ENCODE results near the gene TGDS. TPM values are rescaled to one million over a fixed set of nuclear protein-coding genes. Genes with fewer than 3 reads are reported as not detected.

The TGDS gene
- total and polyA plus RNA-seq, 2 of the 8 experiments (the other 6 are each of a cell fraction or from before 2014, with no cell fraction given), result 11.6 to 11.8 TPM

GRCh38 chr13:94524407-94524806, 71.5 kb downstream of the TGDS start:
- H3K23me2 ChIP-seq (ENCODE audit: low read depth, low read length), result no peaks in the 10 kb centered on the region
- POLR2A ChIA-PET (ENCODE audit: partially characterized antibody), result interaction anchor here (0.7 to 1.0 kb wide), 2 partner anchors 18 to 25 kb away, joined by 3 read pairs; no protein-coding TSS in a partner anchor
- no peak overlapping the region for H3K56ac ChIP-seq (replicated peaks; ENCODE audit: insufficient read length, low read depth, low read length)
- no peak overlapping the region for H3K9ac ChIP-seq (replicated peaks in 1 of 4; ENCODE audit: extremely low read depth in 1 of 4, low read depth in 3 of 4, low read length in 3 of 4)
- H2BK5ac ChIP-seq (ENCODE audit: low read depth, low read length), result no peak overlapping the region
- H3K79me2 ChIP-seq (ENCODE audit: control insufficient read depth in 1 of 2, insufficient read depth in 2 of 2, low read length in 2 of 2), result no peaks in the 10 kb centered on the region
- H2BK20ac ChIP-seq (ENCODE audit: low read length), result no peak overlapping the region
- H3K4me2 ChIP-seq (ENCODE audit: insufficient read depth in 1 of 2, low read depth in 2 of 2, low read length in 2 of 2), result no peak overlapping the region
- no peaks in the 10 kb centered on the region for H3K27me3 ChIP-seq (replicated peaks in 1 of 4; ENCODE audit: control insufficient read depth in 3 of 4, extremely low read depth in 1 of 4, insufficient read depth in 3 of 4, low read length in 3 of 4)
- no peak overlapping the region for H3K4ac ChIP-seq (replicated peaks; ENCODE audit: insufficient read length, low read depth, low read length)
- H3K23ac ChIP-seq (ENCODE audit: insufficient read length), result no peak overlapping the region
- WGBS, 2 experiments (ENCODE audit: extremely low coverage in 1 of 2, insufficient coverage in 1 of 2, insufficient read length in 1 of 2, insufficient replicate concordance in 2 of 2, low coverage in 1 of 2, low lambda C conversion rate in 2 of 2, missing lambda C conversion rate in 1 of 2), result 91% methylated on average over 7 of the region's 7 CpGs; no CpG with 5 or more reads in 1 of the 2 experiments
- no peak overlapping the region for H2AFZ ChIP-seq (ENCODE audit: low read length)
- no peak overlapping the region for H3K4me3 ChIP-seq (ENCODE audit: extremely low read depth in 1 of 4, insufficient read depth in 2 of 4, low read depth in 3 of 4, low read length in 4 of 4)
- no peak overlapping the region for H3K14ac ChIP-seq (ENCODE audit: insufficient read length)
- no peak for FAIRE-seq
- H4K20me1 ChIP-seq (replicated peaks in 1 of 2; ENCODE audit: control insufficient read depth in 1 of 2, insufficient read depth in 2 of 2, low read length in 2 of 2), result no peaks in the 10 kb centered on the region
- CTCF ChIA-PET (ENCODE audit: partially characterized antibody), result no interaction called here
- H3K4me1 ChIP-seq (replicated peaks in 1 of 4; ENCODE audit: control insufficient read depth in 3 of 4, insufficient read depth in 4 of 4, low read length in 3 of 4), result no peaks in the 10 kb centered on the region
- TF ChIP-seq MAFK (IDR thresholded peaks at IDR 0.05; ENCODE audit: low read depth, low read length) (no peak), CBX5 (IDR thresholded peaks at IDR 0.05; ENCODE audit: low read depth, low read length) (no peak), ZNF274 (IDR thresholded peaks at IDR 0.05; ENCODE audit: borderline replicate concordance, extremely low read depth, low read length) (no peak), SIN3A (conservative IDR thresholded peaks at IDR 0.05 in 1 of 2, IDR thresholded peaks at IDR 0.05 in 1 of 2; ENCODE audit: low read depth in 1 of 2, low read length in 2 of 2) (no peak)
- no peaks in the 10 kb centered on the region for H3K79me1 ChIP-seq (ENCODE audit: low read depth, low read length)
- no peak overlapping the region for H4K8ac ChIP-seq (ENCODE audit: extremely low read depth, insufficient read depth, low read length)
- no peak overlapping the region for H4K91ac ChIP-seq (replicated peaks; ENCODE audit: insufficient read length, low read length)
- no peak overlapping the region for H2BK120ac ChIP-seq (replicated peaks; ENCODE audit: low read depth, low read length)
- no peak for DNase-seq (ENCODE audit: low read depth in 1 of 2, low spot score in 2 of 2)
- H3K36me3 ChIP-seq (ENCODE audit: control insufficient read depth in 2 of 4, insufficient read depth in 4 of 4, low read length in 3 of 4), result no peaks in the 10 kb centered on the region
- H2BK15ac ChIP-seq (ENCODE audit: low read length), result no peak overlapping the region
- no peaks in the 10 kb centered on the region; a peak in 1 of 4 replicates for H3K9me3 ChIP-seq (ENCODE audit: insufficient read depth in 2 of 2, low read depth in 1 of 2, low read length in 1 of 2)
- H2AK5ac ChIP-seq (ENCODE audit: low read depth, low read length), result no peak overlapping the region
- no peak overlapping the region for H3K27ac ChIP-seq (ENCODE audit: low read depth, low read length)
- no peak overlapping the region for H3K18ac ChIP-seq (ENCODE audit: extremely low read depth, low read length)
- no peak overlapping the region for H4K5ac ChIP-seq (ENCODE audit: insufficient read length, low read depth, low read length)
- no peak overlapping the region for H2BK12ac ChIP-seq (ENCODE audit: low read depth, low read length)

Measured in H1 (cell line).